Measurements from ENCODE around the gene DTX3L. TPM values are rescaled to one million over a fixed set of nuclear protein-coding genes. Genes with fewer than 3 reads are reported as not detected.
"Not testable (repeated sequence)": the region's sequence is repeated elsewhere in the genome, so short reads cannot be mapped to it uniquely, and the experiment has no call there.

Gene DTX3L
- total and polyA plus RNA-seq, 7 donors, result 3.1 to 26.6 (median 11.5) TPM

GRCh38 chr3:122562923-122563716 lies 1.0 kb upstream of the DTX3L start:
- H3K36me3 ChIP-seq (ENCODE audit: insufficient read depth in 1 of 2, low read depth in 1 of 2), result peaks cover 3 to 43% of the 10 kb centered on the region in 2 donors
- no peak for DNase-seq
- WGBS, 3 donors, result 62 to 74% (median 69%) methylated on average over 5 of the region's 5 CpGs
- ATAC-seq, result no peak
- peak overlapping the region; percentile 76 for H3K4me3 ChIP-seq
- H3K9me3 ChIP-seq, result no peaks in the 10 kb centered on the region
- intact Hi-C loops (cut with DNase I), result loop anchor here (5.0 kb wide), 2 partner anchors 46 to 171 kb away; no protein-coding TSS in a partner anchor
- no peak for TF ChIP-seq CTCF (IDR thresholded peaks at IDR 0.05)
- H3K27ac ChIP-seq, result peak overlapping the region; percentile 75
- H3K27me3 ChIP-seq (ENCODE audit: insufficient read depth in 3 of 3, low read length in 2 of 3), result no peaks in the 10 kb centered on the region
- peaks cover 17% of the 10 kb centered on the region for H3K4me1 ChIP-seq

GRCh38 chr3:122563717-122564025 lies 467 bp upstream of the DTX3L start:
- Histone ChIP-seq H3K36me3 (ENCODE audit: insufficient read depth in 1 of 2, low read depth in 1 of 2) (peaks cover 3 to 37% of the 10 kb centered on the region in 2 donors), H3K27me3 (ENCODE audit: insufficient read depth in 3 of 3, low read length in 2 of 3) (no peaks in the 10 kb centered on the region), H3K27ac (peak overlapping the region; percentile 75), H3K4me3 (peak overlapping the region; percentile 76), H3K4me1 (peaks cover 17% of the 10 kb centered on the region), H3K9me3 (no peaks in the 10 kb centered on the region)
- no peak for TF ChIP-seq CTCF (IDR thresholded peaks at IDR 0.05)
- intact Hi-C loops (cut with DNase I), result loop anchor here (5.0 kb wide), 2 partner anchors 46 to 171 kb away; no protein-coding TSS in a partner anchor
- ATAC-seq (peak in 1 of 4 donors; percentile 19), DNase-seq (no peak)
- WGBS, 3 donors, result 27 to 36% (median 30%) methylated on average over 5 of the region's 5 CpGs

GRCh38 chr3:122568131-122568530 lies 4.0 kb downstream of the DTX3L start:
- H3K36me3 ChIP-seq (ENCODE audit: insufficient read depth in 1 of 2, low read depth in 1 of 2), result peaks cover 6 to 65% of the 10 kb centered on the region in 2 donors

GRCh38 chr3:122568755-122569154 lies 4.6 kb downstream of the DTX3L start:
- Histone ChIP-seq H3K4me1 (peaks cover 4% of the 10 kb centered on the region), H3K4me3 (no peak overlapping the region), H3K36me3 (ENCODE audit: insufficient read depth in 1 of 2, low read depth in 1 of 2) (peaks cover 6 to 65% of the 10 kb centered on the region in 2 donors), H3K27me3 (ENCODE audit: insufficient read depth in 3 of 3, low read length in 2 of 3) (no peaks in the 10 kb centered on the region), H3K27ac (no peak overlapping the region), H3K9me3 (no peaks in the 10 kb centered on the region)
- ATAC-seq (no peak), DNase-seq (no peak)
- 78 to 83% (median 81%) methylated on average over 3 of the region's 3 CpGs for WGBS, 3 donors
- TF ChIP-seq CTCF (IDR thresholded peaks at IDR 0.05), result no peak
- intact Hi-C loops (cut with DNase I), result no loop called here

More at GRCh38 chr3:122568131-122568530, 4.0 kb downstream of the DTX3L start:
- intact Hi-C loops (cut with DNase I); DNase-seq; H3K9me3 ChIP-seq; H3K27me3 ChIP-seq (ENCODE audit: insufficient read depth in 3 of 3, low read length in 2 of 3); H3K4me3 ChIP-seq; ATAC-seq; H3K27ac ChIP-seq; H3K4me1 ChIP-seq: not testable (repeated sequence)
- 94 to 98% (median 98%) methylated on average over 6 to 7 of the region's 7 CpGs for WGBS, 3 donors

GRCh38 chr3:122572940-122573412 lies 8.8 kb downstream of the DTX3L start:
- Histone ChIP-seq H3K4me1 (peaks cover 4% of the 10 kb centered on the region), H3K9me3 (no peaks in the 10 kb centered on the region), H3K4me3 (no peak overlapping the region), H3K36me3 (ENCODE audit: insufficient read depth in 1 of 2, low read depth in 1 of 2) (peaks cover 3 to 40% of the 10 kb centered on the region in 2 donors), H3K27ac (no peak overlapping the region), H3K27me3 (ENCODE audit: insufficient read depth in 3 of 3, low read length in 2 of 3) (no peaks in the 10 kb centered on the region)
- DNase-seq, result no peak
- peak; percentile 33 to 94 (median 72) for ATAC-seq
- intact Hi-C loops (cut with DNase I), result no loop called here
- no peak for TF ChIP-seq CTCF (IDR thresholded peaks at IDR 0.05)
- WGBS, 3 donors, result 28 to 38% (median 34%) methylated on average over 3 of the region's 3 CpGs

All from psoas muscle (tissue), 8 donors.